Neutrophil (primary cell): ENCODE results near the gene ARPC2.

ENCODE experiments used
- H3K27ac ChIP-seq: fragments of 200-600 bp; sonication (generic); 2 replicates; pipeline ENCODE4 v1.5.1; 2016; ENCODE audit warnings: mild to moderate bottlenecking, moderate library complexity
- H3K27me3 ChIP-seq: fragments of 200-600 bp; sonication (generic); 2 replicates; pipeline ENCODE4 v1.6.0; 2016; ENCODE audit warnings: mild to moderate bottlenecking
- H3K36me3 ChIP-seq: fragments of 200-600 bp; sonication (generic); 2 replicates; pipeline ENCODE4 v1.5.1; 2017
- H3K4me1 ChIP-seq, 2 experiments: fragments of 200-600 bp in 1 of 2; sonication (generic) in 1 of 2; 1 replicate in 1 of 2; 2 replicates in 1 of 2; pipeline versions ENCODE4 v1.5.1 to v1.6.1; 2013 to 2016; ENCODE audit warnings: low read depth in 1 of 2, low read length in 1 of 2, mild to moderate bottlenecking in 1 of 2, moderate library complexity in 1 of 2; ENCODE audit not compliant: control insufficient read depth in 1 of 2, insufficient read depth in 1 of 2
- H3K4me3 ChIP-seq, 2 experiments: fragments of 200-600 bp in 1 of 2; sonication (generic) in 1 of 2; 1 replicate in 1 of 2; 2 replicates in 1 of 2; pipeline ENCODE4 v1.5.1; 2013 to 2016; ENCODE audit warnings: low read depth in 1 of 2, low read length in 1 of 2, mild to moderate bottlenecking in 1 of 2, moderate library complexity in 1 of 2
- H3K9me3 ChIP-seq: fragments of 200-600 bp; sonication (generic); 2 replicates; pipeline ENCODE4 v1.5.1; 2016
- TF ChIP-seq, protein P1 (sequence below): fragments of 200-600 bp; sonication (generic); IDR thresholded peaks from 2 replicates; pipeline ENCODE4 v1.5.1; 2016; ENCODE audit warnings: antibody characterized with exemption

Gene ARPC2

DNA sequence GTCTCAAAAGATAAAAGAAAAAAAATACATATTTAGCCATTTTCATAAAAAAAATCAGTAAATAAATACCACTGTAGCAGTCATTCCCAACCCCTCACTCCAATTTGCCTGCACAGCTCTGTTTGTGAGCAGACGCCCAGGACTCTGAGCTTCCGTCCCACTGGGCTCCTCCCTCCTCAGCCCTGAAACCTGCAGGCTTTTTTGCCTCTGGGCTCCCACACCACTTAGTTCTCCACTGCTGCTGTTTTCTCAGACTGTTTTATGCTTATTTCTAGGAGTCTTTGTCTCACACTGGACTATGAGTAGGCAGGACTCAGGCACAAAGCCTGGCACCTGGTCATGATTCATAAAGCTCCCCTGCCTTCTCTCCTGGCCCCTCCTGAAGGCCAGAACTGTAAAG, 44.1 kb upstream of the ARPC2 start:
- Histone ChIP-seq H3K4me3 (no peak overlapping the region), H3K27me3 (no peaks in the 10 kb centered on the region), H3K9me3 (no peaks in the 10 kb centered on the region), H3K36me3 (no peaks in the 10 kb centered on the region), H3K4me1 (peaks cover 14 to 22% of the 10 kb centered on the region in 2 experiments), H3K27ac (no peak overlapping the region)
- TF ChIP-seq, protein P1, sequence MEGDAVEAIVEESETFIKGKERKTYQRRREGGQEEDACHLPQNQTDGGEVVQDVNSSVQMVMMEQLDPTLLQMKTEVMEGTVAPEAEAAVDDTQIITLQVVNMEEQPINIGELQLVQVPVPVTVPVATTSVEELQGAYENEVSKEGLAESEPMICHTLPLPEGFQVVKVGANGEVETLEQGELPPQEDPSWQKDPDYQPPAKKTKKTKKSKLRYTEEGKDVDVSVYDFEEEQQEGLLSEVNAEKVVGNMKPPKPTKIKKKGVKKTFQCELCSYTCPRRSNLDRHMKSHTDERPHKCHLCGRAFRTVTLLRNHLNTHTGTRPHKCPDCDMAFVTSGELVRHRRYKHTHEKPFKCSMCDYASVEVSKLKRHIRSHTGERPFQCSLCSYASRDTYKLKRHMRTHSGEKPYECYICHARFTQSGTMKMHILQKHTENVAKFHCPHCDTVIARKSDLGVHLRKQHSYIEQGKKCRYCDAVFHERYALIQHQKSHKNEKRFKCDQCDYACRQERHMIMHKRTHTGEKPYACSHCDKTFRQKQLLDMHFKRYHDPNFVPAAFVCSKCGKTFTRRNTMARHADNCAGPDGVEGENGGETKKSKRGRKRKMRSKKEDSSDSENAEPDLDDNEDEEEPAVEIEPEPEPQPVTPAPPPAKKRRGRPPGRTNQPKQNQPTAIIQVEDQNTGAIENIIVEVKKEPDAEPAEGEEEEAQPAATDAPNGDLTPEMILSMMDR = no peak

DNA sequence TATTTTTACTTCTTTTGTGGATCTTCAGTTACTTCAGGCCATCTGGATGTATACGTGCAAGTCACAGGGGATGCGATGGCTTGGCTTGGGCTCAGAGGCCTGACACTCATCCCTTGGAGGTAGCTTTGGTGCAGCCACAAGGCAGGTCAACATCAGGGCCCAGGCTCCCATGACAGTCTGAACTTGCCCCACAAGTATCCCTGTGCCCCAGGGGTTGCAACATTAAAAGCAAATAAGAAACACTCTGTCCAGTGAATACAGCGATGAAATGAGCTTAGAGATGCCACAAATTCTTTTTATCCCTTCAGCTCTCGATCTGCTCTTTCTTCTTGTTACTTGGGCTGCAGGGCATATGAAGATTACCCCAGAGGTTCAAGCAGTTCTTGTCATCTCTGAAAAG, 37.2 kb upstream of the ARPC2 start:
- Histone ChIP-seq H3K27ac (no peak overlapping the region), H3K27me3 (no peaks in the 10 kb centered on the region), H3K36me3 (no peaks in the 10 kb centered on the region), H3K4me1 (no peaks in the 10 kb centered on the region), H3K4me3 (no peak overlapping the region), H3K9me3 (no peaks in the 10 kb centered on the region)
- TF ChIP-seq, protein P1 = no peak

DNA sequence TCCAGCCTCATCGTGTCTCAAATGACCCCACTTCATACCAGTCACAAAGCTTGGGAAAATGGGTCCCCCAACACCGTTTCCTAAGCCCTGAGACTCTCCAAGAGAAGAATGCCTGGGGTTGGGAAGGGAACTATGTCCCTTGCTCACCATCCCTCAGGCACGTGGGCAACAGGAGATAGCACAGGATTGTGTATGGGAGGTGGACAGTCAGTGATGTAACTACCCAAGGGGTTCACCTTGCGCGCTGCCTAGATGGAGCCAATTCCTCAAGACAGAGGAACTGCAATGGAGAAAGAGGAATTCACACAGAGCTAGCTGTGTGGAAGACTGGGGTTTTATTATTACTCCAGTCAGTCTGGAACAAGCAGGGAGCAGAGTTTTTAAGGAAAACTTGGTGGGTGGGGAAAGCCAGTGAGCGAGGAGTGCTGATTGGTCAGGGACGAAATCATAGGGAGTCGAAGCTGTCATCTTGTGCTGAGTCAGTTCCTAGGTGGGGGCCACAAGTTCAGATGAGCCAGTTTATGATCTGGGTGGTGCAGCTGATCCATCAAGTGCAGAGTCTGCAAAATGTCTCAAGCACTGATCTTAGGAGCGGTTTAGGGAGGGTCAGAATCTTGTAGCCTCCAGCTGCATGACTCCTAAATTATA, 36.4 kb upstream of the ARPC2 start:
- Histone ChIP-seq H3K27ac (no peak overlapping the region), H3K27me3 (no peaks in the 10 kb centered on the region), H3K9me3 (no peaks in the 10 kb centered on the region), H3K36me3 (no peaks in the 10 kb centered on the region), H3K4me1 (no peaks in the 10 kb centered on the region), H3K4me3 (no peak overlapping the region)
- TF ChIP-seq, protein P1 = no peak

DNA sequence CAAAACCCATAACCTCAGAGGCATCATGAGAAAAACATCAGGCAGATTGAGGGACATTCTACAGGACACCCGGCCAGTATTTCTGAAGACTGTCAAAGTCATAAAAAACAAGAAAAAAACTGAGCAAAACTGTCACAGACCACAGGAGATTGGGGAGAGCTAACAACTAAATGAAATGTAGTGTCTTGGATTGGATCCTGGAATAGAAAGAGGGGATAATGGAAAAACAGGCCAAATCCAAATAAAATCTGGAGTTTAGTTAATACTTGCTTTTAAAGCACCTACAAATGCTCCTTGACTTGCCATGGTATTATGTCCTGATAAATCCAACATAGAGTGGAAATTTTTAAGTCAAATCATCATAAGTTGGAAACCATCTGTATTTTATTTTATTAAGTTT, 32.7 kb upstream of the ARPC2 start:
- no peaks in the 10 kb centered on the region for H3K9me3 ChIP-seq
- H3K4me3 ChIP-seq = no peak overlapping the region
- TF ChIP-seq, protein P1 = no peak
- H3K36me3 ChIP-seq = no peaks in the 10 kb centered on the region
- H3K4me1 ChIP-seq = peaks cover 10 to 11% of the 10 kb centered on the region in 2 experiments
- no peak overlapping the region for H3K27ac ChIP-seq
- H3K27me3 ChIP-seq = no peaks in the 10 kb centered on the region

DNA sequence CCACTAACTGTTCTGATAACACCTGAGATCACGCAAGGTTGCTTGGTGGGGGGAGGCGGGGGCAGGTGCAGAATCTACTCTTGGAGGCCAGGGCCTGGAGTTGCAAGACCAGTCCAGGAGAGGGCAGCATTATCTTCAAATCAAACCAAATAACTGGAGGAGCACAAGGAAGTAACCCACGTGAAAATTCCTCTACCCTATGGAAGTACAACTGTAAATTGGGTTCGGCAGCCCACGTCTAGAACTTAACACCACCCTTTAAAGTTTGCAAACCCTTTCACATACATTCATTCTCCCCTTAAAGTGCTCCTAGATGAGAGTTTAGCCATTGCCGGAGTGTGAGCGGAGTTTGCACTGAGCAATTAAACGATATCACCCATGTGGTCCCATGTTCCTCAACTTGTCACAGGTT, 30.6 kb upstream of the ARPC2 start:
- Histone ChIP-seq H3K9me3 (no peaks in the 10 kb centered on the region), H3K36me3 (no peaks in the 10 kb centered on the region), H3K4me1 (peaks cover 10 to 11% of the 10 kb centered on the region in 2 experiments), H3K27ac (no peak overlapping the region), H3K27me3 (no peaks in the 10 kb centered on the region), H3K4me3 (no peak overlapping the region)
- TF ChIP-seq, protein P1 = peak; percentile 96
